HL-60 (cell line): ENCODE data around the gene S100B.
A peak's percentile ranks its signal among the peaks of the same experiment; 100 is the strongest.
"Not testable (repeated sequence)": the region's sequence is repeated elsewhere in the genome, so short reads cannot be mapped to it uniquely, and the experiment has no call there.

Experiments
- DNase-seq, 2 experiments: peaks; one replicate each; pipeline ENCODE4 v3.0.0-alpha.2; 2010 to 2020; ENCODE audit warnings: low read depth in 1 of 2, low spot score in 1 of 2
- H3K27ac ChIP-seq: fragments of 250-450 bp; sonication (Bioruptor Pico); replicated peaks from 2 replicates; pipeline ENCODE4 v1.5.1; 2020; ENCODE audit warnings: mild to moderate bottlenecking, moderate library complexity
- H3K27me3 ChIP-seq: fragments of 250-450 bp; sonication (Bioruptor Pico); 2 replicates; pipeline ENCODE4 v1.5.1; 2021; ENCODE audit warnings: mild to moderate bottlenecking, moderate library complexity; ENCODE audit not compliant: insufficient read depth, poor library complexity, severe bottlenecking
- H3K4me3 ChIP-seq: replicated peaks from 2 replicates; pipeline ENCODE4 v1.5.1; 2011; ENCODE audit warnings: mild to moderate bottlenecking, control low read depth, low read length; ENCODE audit not compliant: insufficient read depth
- CTCF ChIP-seq: IDR thresholded peaks from one replicate; pipeline ENCODE4 v1.5.1; 2011; ENCODE audit warnings: low read length, control low read depth, inconsistent platforms; ENCODE audit not compliant: insufficient read depth
- GABPA ChIP-seq: IDR thresholded peaks from 2 replicates; pipeline ENCODE4 v1.6.1; 2012; ENCODE audit warnings: low read depth
- POLR2AphosphoS5 ChIP-seq: IDR thresholded peaks from 2 replicates; pipeline ENCODE4 v1.6.1; 2012; ENCODE audit warnings: low read depth
- REST ChIP-seq: IDR thresholded peaks from 2 replicates; pipeline ENCODE4 v1.6.1; 2012; ENCODE audit warnings: low read depth; ENCODE audit not compliant: insufficient replicate concordance
- SPI1 ChIP-seq: IDR thresholded peaks from 2 replicates; pipeline ENCODE4 v1.6.1; 2012; ENCODE audit warnings: low read depth, mild to moderate bottlenecking, borderline replicate concordance

The S100B gene

GRCh38 chr21:46633566-46633965 is 28.7 kb upstream of the S100B start:
- no peak for DNase-seq
- H3K27me3 ChIP-seq, result no peaks in the 10 kb centered on the region
- H3K4me3 ChIP-seq, result no peak overlapping the region
- no peak for TF ChIP-seq REST
- no peak for TF ChIP-seq CTCF
- no peak for TF ChIP-seq GABPA
- TF ChIP-seq POLR2AphosphoS5, result no peak
- TF ChIP-seq SPI1, result no peak
- no peak overlapping the region for H3K27ac ChIP-seq

GRCh38 chr21:46630915-46631314 is 26.0 kb upstream of the S100B start:
- DNase-seq, H3K4me3 ChIP-seq, H3K27ac ChIP-seq, H3K27me3 ChIP-seq: not testable (repeated sequence)

GRCh38 chr21:46628868-46629267 is 24.0 kb upstream of the S100B start:
- DNase-seq, result no peak
- no peaks in the 10 kb centered on the region for H3K27me3 ChIP-seq
- H3K27ac ChIP-seq, result no peak overlapping the region
- TF ChIP-seq POLR2AphosphoS5 (no peak), GABPA (no peak), CTCF (no peak), SPI1 (no peak), REST (no peak)
- H3K4me3 ChIP-seq, result no peak overlapping the region

- TF ChIP-seq SPI1 (no peak), CTCF (no peak), GABPA (no peak), POLR2AphosphoS5 (no peak), REST (no peak)
- no peak overlapping the region for H3K4me3 ChIP-seq
- peak overlapping the region; percentile 54 for H3K27ac ChIP-seq
- no peak for DNase-seq
- no peaks in the 10 kb centered on the region for H3K27me3 ChIP-seq
Measured at GRCh38 chr21:46627726-46628125, 22.8 kb upstream of the S100B start.
